HG03565 (cell line): ENCODE data around the gene NRAS.

ENCODE experiments used
- ATAC-seq: cut with Tn5 transposase; IDR thresholded peaks from one replicate; pipeline ENCODE4 v1.9.1; 2021; ENCODE audit warnings: mild to moderate bottlenecking, moderate library complexity; ENCODE audit not compliant: unreplicated experiment

The NRAS gene

DNA sequence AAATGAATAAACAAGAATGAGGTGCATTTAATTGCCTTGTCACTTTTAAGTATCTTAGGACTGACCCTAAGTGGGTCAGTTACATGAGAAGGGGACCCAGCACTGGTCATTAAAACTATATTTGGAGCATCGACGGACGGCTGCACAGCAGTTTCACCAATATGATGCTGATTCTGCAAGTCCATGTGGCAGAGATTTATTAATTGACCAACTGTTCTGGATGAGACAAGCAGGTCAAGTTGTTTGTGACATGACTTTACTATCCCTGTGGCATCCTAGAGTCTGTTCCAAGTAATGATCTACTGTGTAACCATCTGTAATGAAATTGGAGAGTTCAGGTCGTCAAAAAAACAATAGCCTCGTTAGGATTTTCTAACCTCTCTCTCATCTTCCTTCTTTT is 30.7 kb downstream of the NRAS start:
- ATAC-seq: no peak

DNA sequence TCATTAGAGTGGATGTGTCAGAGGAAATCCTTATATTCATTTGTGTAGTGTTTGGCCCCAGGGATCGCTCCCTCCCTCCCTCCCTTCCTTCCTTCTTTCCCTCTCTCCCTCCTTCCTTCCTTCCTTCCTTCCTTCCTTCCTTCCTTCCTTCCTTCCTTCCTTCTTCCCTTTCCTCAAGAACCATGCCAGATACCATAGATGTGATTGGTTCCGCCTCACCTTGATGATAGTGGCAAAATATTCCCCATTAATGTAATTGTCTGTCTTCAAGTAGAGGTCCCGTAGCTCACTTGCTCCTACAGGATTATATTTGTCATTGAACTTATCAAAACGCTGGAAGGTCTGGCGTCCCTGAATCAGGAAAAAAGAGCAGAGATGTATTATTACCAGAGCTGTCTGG is 38.9 kb downstream of the NRAS start:
- ATAC-seq: no peak

DNA sequence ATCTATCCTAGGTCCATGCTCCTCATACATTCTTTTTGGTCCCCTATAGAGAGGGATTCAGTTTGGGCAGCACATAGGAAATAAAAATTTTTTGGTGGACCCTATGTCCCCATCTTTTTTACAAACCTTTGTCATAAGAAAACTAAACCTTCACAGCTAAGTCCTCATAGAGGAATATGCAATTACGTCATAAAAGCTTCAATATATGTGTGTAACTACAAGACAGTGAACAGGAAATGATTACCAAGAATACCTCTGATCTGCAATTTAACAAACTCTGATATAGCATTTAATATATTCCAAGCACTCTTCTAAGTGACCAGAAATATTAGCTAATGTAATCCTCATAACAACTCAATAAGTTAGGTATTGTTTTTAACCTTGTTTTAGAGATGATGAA is 40.5 kb downstream of the NRAS start:
- ATAC-seq: no peak

DNA sequence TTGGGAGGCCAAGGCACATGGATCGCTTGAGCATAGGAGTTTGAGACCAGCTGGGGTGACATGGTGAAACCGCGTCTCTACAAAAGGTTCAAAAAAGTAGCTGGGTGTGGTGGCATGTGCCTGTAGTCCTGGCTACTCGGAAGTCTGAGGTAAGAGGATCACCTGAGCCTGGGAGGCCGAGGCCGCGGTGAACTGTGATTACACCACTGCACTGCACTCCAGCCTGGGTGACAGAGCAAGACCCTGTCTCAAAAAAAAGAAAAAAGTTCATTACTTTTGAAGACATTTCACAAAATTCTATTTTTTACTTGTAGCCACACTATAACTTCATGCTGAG is 44.7 kb downstream of the NRAS start:
- no peak for ATAC-seq

DNA sequence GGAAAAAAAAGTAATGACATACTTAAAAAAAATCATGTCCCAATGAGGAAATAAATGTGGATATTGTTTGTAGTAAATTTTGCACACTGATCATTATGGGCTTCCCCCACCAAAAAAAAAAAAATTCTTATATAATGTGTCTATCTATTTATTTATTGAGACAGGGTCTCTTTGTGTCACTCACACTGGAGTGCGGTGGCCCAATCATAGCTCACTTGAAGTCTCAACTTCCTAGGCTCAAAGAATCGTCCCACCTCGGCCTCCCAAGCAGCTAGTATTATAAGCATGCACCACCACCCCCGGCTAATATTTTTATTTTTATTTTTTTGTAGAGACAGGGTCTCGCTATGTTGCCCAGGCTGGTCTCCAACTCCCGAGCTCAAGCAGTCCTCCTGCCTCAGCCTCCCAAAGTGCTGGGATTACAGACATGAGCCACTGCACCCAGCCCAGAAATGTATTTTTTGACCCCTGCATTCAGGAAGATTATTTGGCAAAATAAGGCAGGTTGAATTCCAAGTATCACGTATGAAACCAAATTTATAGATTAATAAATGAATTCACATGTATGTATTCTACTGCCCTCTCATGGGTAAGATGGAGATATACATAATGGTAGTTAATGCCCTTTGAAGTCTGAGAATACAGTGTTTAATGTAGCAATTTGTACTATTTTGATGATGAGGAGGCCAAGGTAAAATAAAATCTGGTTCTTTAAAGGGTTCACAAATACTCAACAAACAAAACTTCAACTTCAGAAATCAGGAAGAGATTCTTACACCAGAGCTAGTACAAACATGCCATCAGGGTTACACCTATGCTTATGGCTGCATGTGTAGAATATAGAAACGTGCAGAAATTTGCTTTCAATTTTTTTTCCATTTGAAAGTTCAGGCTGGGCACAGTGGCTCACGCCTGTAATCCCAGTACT is 45.3 kb downstream of the NRAS start:
- ATAC-seq: no peak

DNA sequence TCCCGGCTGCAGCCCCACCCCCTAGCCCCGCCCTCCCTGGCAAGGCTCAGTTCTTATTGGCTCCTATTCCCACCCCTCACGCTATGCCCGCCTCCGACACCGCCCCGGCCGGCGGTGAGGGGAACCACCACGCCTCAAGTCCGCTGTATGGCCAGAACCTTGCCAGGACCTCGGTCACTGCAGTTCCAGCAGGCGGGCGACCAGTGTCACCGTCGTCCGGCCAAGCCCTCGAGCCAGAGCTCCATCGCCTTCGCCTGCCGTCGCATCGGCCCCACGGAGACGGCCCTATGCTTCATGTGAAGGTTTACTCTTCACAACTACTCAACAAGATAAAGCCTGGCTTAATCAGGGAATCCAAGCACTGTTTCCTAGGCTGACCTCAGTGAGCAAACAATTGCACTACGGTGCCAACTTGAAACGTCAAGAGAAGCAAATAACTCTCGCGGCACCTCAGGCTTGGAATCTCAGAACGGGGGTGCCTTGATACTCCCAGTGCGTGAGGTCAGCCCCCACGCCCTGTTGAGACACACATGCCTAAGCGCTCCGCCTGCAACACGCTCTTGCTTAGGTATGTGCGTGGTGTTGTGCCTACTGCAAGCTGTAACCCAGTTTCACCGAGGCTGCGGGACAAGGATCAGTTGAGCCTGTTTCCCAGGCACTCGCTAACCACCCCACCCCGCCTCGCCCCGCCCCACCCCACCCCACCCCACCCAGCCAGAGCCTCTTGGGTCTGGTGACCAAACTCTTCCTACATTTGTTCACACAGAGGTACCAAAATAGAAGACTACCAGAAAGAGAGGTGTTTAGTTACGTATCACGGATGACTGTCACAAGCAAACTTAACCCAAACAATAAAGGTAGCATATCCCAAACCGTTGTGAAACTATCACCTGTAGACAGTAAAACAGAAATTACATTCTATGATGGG is 46.2 kb downstream of the NRAS start:
- peak; percentile 96 for ATAC-seq

DNA sequence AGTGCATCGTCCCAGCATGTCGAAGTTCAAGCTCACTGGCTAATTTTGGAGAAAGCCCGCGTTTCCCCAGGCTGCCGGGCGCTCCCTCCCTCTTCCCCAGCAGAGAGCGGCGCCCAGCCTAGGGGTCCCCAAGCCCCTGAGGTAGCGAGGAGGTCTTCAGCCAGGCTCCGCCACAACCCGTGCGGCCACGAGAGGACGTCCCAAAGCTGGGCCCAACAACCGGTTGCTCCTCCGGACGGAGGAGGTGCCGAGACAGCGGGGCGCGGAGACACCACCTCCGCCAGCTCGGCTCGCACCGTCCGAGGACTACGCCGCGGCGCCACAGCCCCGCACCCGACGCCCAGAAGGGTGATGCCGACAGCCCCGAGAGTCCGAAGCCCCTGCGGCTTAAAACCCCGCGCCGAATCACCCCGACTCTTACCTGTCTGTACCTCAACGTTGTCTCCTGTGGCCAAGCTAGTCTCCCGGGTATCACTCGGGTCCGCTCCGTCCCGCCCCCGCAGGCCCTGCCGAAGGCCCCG is 46.9 kb downstream of the NRAS start, which contains the start of gene DENND2C:
DENND2C (minus strand) TSS at position 488 of the 521 bp plus-strand sequence. CDS start 44,065 bp downstream, outside the sequence.
- peak; percentile 30 for ATAC-seq

DNA sequence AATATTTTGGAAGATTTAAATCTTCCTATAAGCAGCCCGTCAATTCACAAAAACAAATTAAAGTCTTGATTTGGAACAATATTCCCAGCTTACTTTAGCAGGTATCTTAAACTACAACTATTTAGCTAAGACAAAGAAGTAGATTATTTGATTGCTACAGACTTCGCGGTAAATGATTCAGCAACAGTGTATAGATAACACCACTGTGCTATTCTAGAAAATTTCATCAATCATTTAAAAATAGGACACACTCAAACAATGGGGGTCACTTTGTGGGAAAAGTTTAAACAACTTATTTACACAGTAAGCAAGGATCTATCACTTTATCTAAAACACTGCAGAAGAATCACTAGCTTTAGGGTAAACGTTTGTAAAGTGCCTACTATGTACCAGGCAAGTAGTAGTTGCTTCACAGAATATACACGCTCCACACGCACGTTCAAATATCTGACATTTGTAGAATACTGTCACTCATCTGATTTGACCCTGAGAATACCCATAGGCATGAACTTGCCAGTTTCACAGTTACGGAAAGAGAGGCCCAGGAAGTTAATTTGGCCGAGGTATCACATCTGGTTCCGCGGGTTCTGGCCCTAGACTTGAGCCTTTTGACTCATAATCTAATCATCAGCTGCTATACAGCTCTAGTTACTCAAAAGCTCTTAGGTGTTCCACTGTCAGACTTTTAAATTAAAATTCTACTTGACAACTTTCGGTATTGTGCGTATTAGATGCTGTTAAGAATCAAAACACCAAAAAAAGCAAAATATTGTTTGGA is 47.6 kb downstream of the NRAS start:
- no peak for ATAC-seq

DNA sequence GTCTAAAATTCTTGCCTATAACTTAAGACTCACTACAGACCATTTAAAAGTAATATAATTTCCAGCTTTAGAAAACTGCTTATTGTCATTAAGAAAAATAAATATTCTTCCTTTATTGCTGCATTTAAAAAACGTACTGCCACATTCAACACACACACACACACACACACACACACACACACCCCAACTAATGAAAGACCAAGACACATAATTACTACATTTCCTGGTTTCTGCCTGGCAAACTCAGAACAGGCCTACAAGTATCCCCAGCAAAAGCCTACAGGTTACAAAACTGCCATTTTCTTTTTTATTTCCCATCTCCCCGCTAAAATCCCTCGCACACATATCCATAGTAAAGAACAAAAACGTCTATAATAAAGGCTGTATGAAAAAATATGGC is 48.2 kb downstream of the NRAS start:
- no peak for ATAC-seq

DNA sequence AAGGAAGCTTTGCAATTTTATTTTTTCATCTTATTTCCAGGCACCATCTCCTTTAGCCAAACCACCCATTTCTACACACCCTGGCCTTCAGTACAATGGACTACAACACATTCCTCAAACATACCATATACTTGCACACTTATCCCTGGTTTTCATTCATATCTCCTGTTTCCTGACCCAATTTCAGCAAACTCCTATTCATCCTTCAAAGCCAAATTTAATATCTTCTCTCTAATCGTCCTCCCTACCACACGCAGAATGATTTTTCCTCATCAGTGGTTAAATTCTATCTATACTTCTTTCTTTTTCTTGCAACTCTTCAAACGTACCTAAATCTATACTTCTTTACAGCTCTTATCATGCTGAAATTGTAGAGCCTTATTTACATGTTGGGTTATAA is 49.6 kb downstream of the NRAS start:
- no peak for ATAC-seq

DNA sequence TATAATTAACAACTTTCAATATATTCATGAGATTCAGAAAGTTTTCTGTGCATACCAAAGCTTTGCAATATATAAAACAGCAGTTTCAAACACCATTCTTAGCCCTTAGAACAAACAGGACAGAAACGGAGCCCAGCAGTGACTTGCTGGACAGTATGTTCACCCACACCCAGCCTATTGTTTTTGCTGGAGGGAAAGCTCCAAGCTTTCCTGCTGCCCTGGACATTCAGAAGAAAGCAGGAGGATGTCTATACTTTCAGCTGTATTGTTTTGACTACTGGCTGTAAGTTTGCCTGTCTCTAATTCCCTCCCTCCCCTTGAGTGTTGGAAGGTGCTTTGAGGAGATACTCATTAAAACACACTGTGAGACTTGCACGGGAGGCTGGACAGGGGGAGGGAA is 56.3 kb downstream of the NRAS start:
- ATAC-seq: no peak
